Activated naive CD8-positive, alpha-beta T cell treated with anti-CD3 and anti-CD28 coated beads, Interleukin-2, amount 10 ng/mL, durations not matched to agents 7 days and 5 days (primary cell): ENCODE measurements around the gene MTRR. TPM values are rescaled to one million over a fixed set of nuclear protein-coding genes. Genes with fewer than 3 reads are reported as not detected.

Source experiments
- ATAC-seq: fragments of 150-1000 bp; cut with Tn5 transposase; one replicate; pipeline ENCODE4 v1.10.0; 2021; ENCODE audit warnings: low read depth, moderate library complexity
- POLR2A ChIA-PET: fragments of 350-600 bp; sonication (Branson Sonifier 250); formaldehyde crosslinking; loops from one replicate; lab custom pipeline; 2021; ENCODE audit warnings: antibody characterized with exemption; lab: Charles Lee
- DNase-seq: peaks from one replicate; pipeline ENCODE4 v3.0.0; 2021
- H3K27ac Mint-ChIP-seq: one replicate; pipeline ENCODE4 v1.8.0; 2022; ENCODE audit warnings: mild to moderate bottlenecking, mixed read lengths
- H3K27me3 Mint-ChIP-seq: one replicate; pipeline ENCODE4 v1.8.0; 2022; ENCODE audit warnings: mild to moderate bottlenecking, moderate library complexity, mixed read lengths
- H3K36me3 Mint-ChIP-seq: one replicate; pipeline ENCODE4 v1.8.0; 2021; ENCODE audit warnings: mild to moderate bottlenecking, mixed read lengths
- H3K4me1 Mint-ChIP-seq: one replicate; pipeline ENCODE4 v1.8.0; 2021; ENCODE audit warnings: mixed read lengths
- H3K4me3 Mint-ChIP-seq: one replicate; pipeline ENCODE4 v1.8.0; 2022; ENCODE audit warnings: mild to moderate bottlenecking, moderate library complexity, mixed read lengths
- H3K9me3 Mint-ChIP-seq: one replicate; pipeline ENCODE4 v1.8.0; 2021; ENCODE audit warnings: mixed read lengths
- total RNA-seq, 2 experiments: library from RNA; stranded (reverse); gene quantifications; one replicate each; pipeline ENCODE4 v1.2.3, GENCODE V29; 2021

MTRR gene
- total RNA-seq, 2 experiments from 2014 or later: 56.3 to 57.0 TPM

GRCh38 chr5:7916171-7916804 lies 47.3 kb downstream of the MTRR start:
- DNase-seq (no peak), ATAC-seq (no peak)
- POLR2A ChIA-PET: no interaction called here
- Mint-ChIP-seq H3K9me3 (peaks cover 10% of the 10 kb centered on the region), H3K27me3 (peaks cover 7% of the 10 kb centered on the region), H3K4me1 (no peaks in the 10 kb centered on the region), H3K27ac (no peak overlapping the region), H3K4me3 (no peak overlapping the region), H3K36me3 (peaks cover 7% of the 10 kb centered on the region)

- DNase-seq (no peak), ATAC-seq (no peak)
- Mint-ChIP-seq H3K27ac (no peak overlapping the region), H3K9me3 (peaks cover 8% of the 10 kb centered on the region), H3K4me1 (no peaks in the 10 kb centered on the region), H3K36me3 (peaks cover 3% of the 10 kb centered on the region), H3K27me3 (peaks cover 12% of the 10 kb centered on the region), H3K4me3 (no peak overlapping the region)
- POLR2A ChIA-PET: no interaction called here
Measured at GRCh38 chr5:7917130-7918123, 48.5 kb downstream of the MTRR start.

GRCh38 chr5:7925961-7926695 lies 57.2 kb downstream of the MTRR start:
- ATAC-seq (no peak), DNase-seq (no peak)
- H3K9me3 Mint-ChIP-seq: no peaks in the 10 kb centered on the region
- H3K36me3 Mint-ChIP-seq: no peaks in the 10 kb centered on the region
- POLR2A ChIA-PET: no interaction called here
- H3K27ac Mint-ChIP-seq: no peak overlapping the region
- H3K27me3 Mint-ChIP-seq: peaks cover 7% of the 10 kb centered on the region
- peaks cover 1% of the 10 kb centered on the region for H3K4me1 Mint-ChIP-seq
- no peak overlapping the region for H3K4me3 Mint-ChIP-seq

GRCh38 chr5:7926720-7927119 lies 57.8 kb downstream of the MTRR start:
- no peaks in the 10 kb centered on the region for H3K36me3 Mint-ChIP-seq
- H3K27ac Mint-ChIP-seq: no peak overlapping the region
- no peak for DNase-seq
- H3K9me3 Mint-ChIP-seq: no peaks in the 10 kb centered on the region
- no peak for ATAC-seq
- POLR2A ChIA-PET: no interaction called here
- peaks cover 1% of the 10 kb centered on the region for H3K4me1 Mint-ChIP-seq
- H3K4me3 Mint-ChIP-seq: no peak overlapping the region
- H3K27me3 Mint-ChIP-seq: peaks cover 6% of the 10 kb centered on the region

GRCh38 chr5:7927466-7928375 lies 58.8 kb downstream of the MTRR start:
- Mint-ChIP-seq H3K27ac (no peak overlapping the region), H3K36me3 (no peaks in the 10 kb centered on the region), H3K4me1 (peaks cover 1% of the 10 kb centered on the region), H3K4me3 (no peak overlapping the region), H3K27me3 (peaks cover 2% of the 10 kb centered on the region), H3K9me3 (no peaks in the 10 kb centered on the region)
- ATAC-seq: peak; percentile 63
- peak; percentile 36 for DNase-seq
- POLR2A ChIA-PET: no interaction called here

GRCh38 chr5:7930011-7930410 lies 61.1 kb downstream of the MTRR start:
- Mint-ChIP-seq H3K27ac (no peak overlapping the region), H3K27me3 (peaks cover 2% of the 10 kb centered on the region), H3K9me3 (no peaks in the 10 kb centered on the region), H3K4me3 (no peak overlapping the region), H3K4me1 (peaks cover 1% of the 10 kb centered on the region), H3K36me3 (no peaks in the 10 kb centered on the region)
- POLR2A ChIA-PET: no interaction called here
- DNase-seq (no peak), ATAC-seq (no peak)

GRCh38 chr5:7941692-7942091 lies 72.7 kb downstream of the MTRR start:
- no peak overlapping the region for H3K27ac Mint-ChIP-seq
- no peaks in the 10 kb centered on the region for H3K4me1 Mint-ChIP-seq
- H3K36me3 Mint-ChIP-seq: no peaks in the 10 kb centered on the region
- POLR2A ChIA-PET: no interaction called here
- peaks cover 2% of the 10 kb centered on the region for H3K27me3 Mint-ChIP-seq
- H3K9me3 Mint-ChIP-seq: no peaks in the 10 kb centered on the region
- DNase-seq (no peak), ATAC-seq (no peak)
- H3K4me3 Mint-ChIP-seq: no peak overlapping the region

GRCh38 chr5:7947301-7947700 lies 78.4 kb downstream of the MTRR start:
- no peaks in the 10 kb centered on the region for H3K36me3 Mint-ChIP-seq
- H3K27ac Mint-ChIP-seq: no peak overlapping the region
- no peak overlapping the region for H3K4me3 Mint-ChIP-seq
- H3K9me3 Mint-ChIP-seq: peaks cover 2% of the 10 kb centered on the region
- DNase-seq (no peak), ATAC-seq (no peak)
- peaks cover 2% of the 10 kb centered on the region for H3K27me3 Mint-ChIP-seq
- POLR2A ChIA-PET: no interaction called here
- H3K4me1 Mint-ChIP-seq: no peaks in the 10 kb centered on the region

Other genes with a start within 250 kb of the MTRR start
- gene CFAP90, start 18.0 kb upstream of the MTRR start, total RNA-seq: not detected
- 10 to 100 TPM; 11.9 to 14.8 TPM for gene FASTKD3, start 117 bp upstream of the MTRR start, total RNA-seq